H1 (cell line): ENCODE measurements around the gene DUSP1. TPM values are rescaled to one million over a fixed set of nuclear protein-coding genes. Genes with fewer than 3 reads are reported as not detected.

Source experiments
- ATF2 ChIP-seq: IDR thresholded peaks from 2 replicates; pipeline ENCODE4 v1.6.1; 2012; ENCODE audit warnings: low read length, inconsistent platforms
- CHD2 ChIP-seq: IDR thresholded peaks from 2 replicates; pipeline ENCODE4 v1.6.1; 2012; ENCODE audit warnings: low read length, improper control_type of control experiment
- HDAC2 ChIP-seq, 2 experiments: fragments of 300-600 bp in 1 of 2; sonication (generic) in 1 of 2; IDR thresholded peaks; 2 replicates each; pipeline ENCODE4 v1.6.1; 2011 to 2012; ENCODE audit warnings: low read depth in 2 of 2, low read length in 2 of 2, mild to moderate bottlenecking in 2 of 2, moderate library complexity in 2 of 2, borderline replicate concordance in 1 of 2, inconsistent platforms in 1 of 2
- HDAC6 ChIP-seq: IDR thresholded peaks from one replicate; pipeline ENCODE4 v1.7.1; 2012; ENCODE audit warnings: low read depth, mild to moderate bottlenecking, inconsistent platforms, low read length, moderate library complexity
- SAP30 ChIP-seq: fragments of 300-600 bp; sonication (generic); IDR thresholded peaks from 2 replicates; pipeline ENCODE4 v1.7.1; 2012; ENCODE audit warnings: low read length, moderate library complexity, mild to moderate bottlenecking, inconsistent platforms; ENCODE audit not compliant: insufficient read depth, insufficient replicate concordance
- SIN3A ChIP-seq, 2 experiments: IDR thresholded peaks in 1 of 2; conservative IDR thresholded peaks in 1 of 2; 2 replicates each; pipeline ENCODE4 v1.6.1; 2011 to 2012; ENCODE audit warnings: low read length in 2 of 2, improper control_type of control experiment in 1 of 2, low read depth in 1 of 2, mild to moderate bottlenecking in 1 of 2
- ZNF274 ChIP-seq: IDR thresholded peaks from 2 replicates; pipeline ENCODE4 v1.7.0; 2012; ENCODE audit warnings: low read length, borderline replicate concordance; ENCODE audit errors: extremely low read depth
- polyA plus RNA-seq, 7 experiments: library from polyadenylated mRNA; depleted of rRNA in 3 of 7; stranded (reverse) in 5 of 7; unstranded in 2 of 7; fragments of >200 nt in 5 of 7; fragments of 200-250 nt in 2 of 7; gene quantifications; 1 replicate in 5 of 7; 2 replicates in 1 of 7; 4 replicates in 1 of 7; pipeline versions ENCODE4 v1.2.1 to v1.2.3, GENCODE V29; 2011 to 2013; ENCODE audit warnings: missing spikeins in 2 of 7, mixed read lengths in 2 of 7
- total RNA-seq: library from RNA; stranded (reverse); fragmentation: NEBNext Ultra II Directional; extraction: Animal tissue kit (Norgen Biotek cat#: 25700); gene quantifications from 2 replicates; pipeline ENCODE4 v1.2.1, GENCODE V29; 2021

Gene DUSP1
- total and polyA plus RNA-seq, 2 of the 8 experiments (the other 6 are each of a cell fraction or from before 2014, with no cell fraction given), result 6.5 to 11.7 TPM

- no peak for TF ChIP-seq SIN3A (conservative IDR thresholded peaks at IDR 0.05 in 1 of 2, IDR thresholded peaks at IDR 0.05 in 1 of 2; ENCODE audit: low read depth in 1 of 2, low read length in 2 of 2)
- no peak for TF ChIP-seq CHD2
- TF ChIP-seq HDAC2 (IDR thresholded peaks at IDR 0.05; ENCODE audit: borderline replicate concordance in 1 of 2, low read depth in 2 of 2, low read length in 2 of 2), result no peak
- no peak for TF ChIP-seq ZNF274
- no peak for TF ChIP-seq SAP30
- TF ChIP-seq ATF2, result no peak
- no peak for TF ChIP-seq HDAC6
- TF ChIP-seq, all 59 proteins: peak for 0
Measured at GRCh38 chr5:172805018-172805683, 34.2 kb upstream of the DUSP1 start (continued).
